GM19372 (cell line): ENCODE results near the gene NFAT5.
"Not testable (repeated sequence)": the region's sequence is repeated elsewhere in the genome, so short reads cannot be mapped to it uniquely, and the experiment has no call there.

Experiments used
- ATAC-seq: cut with Tn5 transposase; IDR thresholded peaks from one replicate; pipeline ENCODE4 v1.9.1; 2021; ENCODE audit warnings: mild to moderate bottlenecking, low read depth, moderate library complexity; ENCODE audit not compliant: unreplicated experiment

The NFAT5 gene

GRCh38 chr16:69729030-69729429 is 163.3 kb downstream of the NFAT5 start:
- not testable (repeated sequence) for ATAC-seq

DNA sequence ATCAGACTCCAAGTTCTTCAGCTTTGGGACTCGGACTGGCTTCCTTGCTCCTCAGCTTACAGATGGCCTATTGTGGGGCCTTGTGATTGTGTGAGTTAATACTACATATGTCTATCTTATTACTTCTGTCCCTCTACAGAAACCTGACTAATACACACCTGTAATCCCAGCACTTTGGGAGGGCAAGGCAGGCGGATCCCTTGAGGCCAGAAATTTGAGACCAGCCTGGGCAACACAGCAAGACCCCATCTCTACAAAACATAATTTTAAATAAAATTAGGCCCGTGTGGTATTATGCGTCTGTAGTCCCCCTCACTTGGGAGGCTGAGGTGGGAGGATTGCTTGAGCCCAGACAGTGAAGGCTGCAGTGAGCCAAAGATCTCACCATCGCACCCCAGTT is 165.5 kb downstream of the NFAT5 start:
- ATAC-seq, result not testable (repeated sequence)

- ATAC-seq, result no peak
These were observed 166.3 kb downstream of the NFAT5 start for GRCh38 chr16:69732101-69732500.

DNA sequence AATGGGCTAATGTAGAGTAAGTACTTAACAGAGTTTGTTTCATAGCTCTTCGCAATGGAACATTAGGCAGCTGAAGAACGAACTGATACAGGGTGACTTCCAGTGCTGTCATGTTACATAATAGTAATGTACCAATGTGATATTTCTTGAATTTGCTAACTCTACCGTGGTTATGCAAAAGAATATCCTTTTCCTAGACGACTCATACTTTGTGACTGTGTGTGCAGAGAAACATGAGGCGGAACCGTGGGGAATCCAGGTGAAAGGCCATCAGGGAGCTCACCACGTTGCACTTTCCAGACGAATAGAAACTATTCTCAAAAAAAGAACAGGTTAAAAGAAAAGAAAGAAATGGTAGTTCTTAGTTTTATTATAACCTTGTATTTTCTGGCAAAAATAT is 175.8 kb downstream of the NFAT5 start:
- no peak for ATAC-seq

GRCh38 chr16:69741951-69742904 is 176.5 kb downstream of the NFAT5 start:
- no peak for ATAC-seq

DNA sequence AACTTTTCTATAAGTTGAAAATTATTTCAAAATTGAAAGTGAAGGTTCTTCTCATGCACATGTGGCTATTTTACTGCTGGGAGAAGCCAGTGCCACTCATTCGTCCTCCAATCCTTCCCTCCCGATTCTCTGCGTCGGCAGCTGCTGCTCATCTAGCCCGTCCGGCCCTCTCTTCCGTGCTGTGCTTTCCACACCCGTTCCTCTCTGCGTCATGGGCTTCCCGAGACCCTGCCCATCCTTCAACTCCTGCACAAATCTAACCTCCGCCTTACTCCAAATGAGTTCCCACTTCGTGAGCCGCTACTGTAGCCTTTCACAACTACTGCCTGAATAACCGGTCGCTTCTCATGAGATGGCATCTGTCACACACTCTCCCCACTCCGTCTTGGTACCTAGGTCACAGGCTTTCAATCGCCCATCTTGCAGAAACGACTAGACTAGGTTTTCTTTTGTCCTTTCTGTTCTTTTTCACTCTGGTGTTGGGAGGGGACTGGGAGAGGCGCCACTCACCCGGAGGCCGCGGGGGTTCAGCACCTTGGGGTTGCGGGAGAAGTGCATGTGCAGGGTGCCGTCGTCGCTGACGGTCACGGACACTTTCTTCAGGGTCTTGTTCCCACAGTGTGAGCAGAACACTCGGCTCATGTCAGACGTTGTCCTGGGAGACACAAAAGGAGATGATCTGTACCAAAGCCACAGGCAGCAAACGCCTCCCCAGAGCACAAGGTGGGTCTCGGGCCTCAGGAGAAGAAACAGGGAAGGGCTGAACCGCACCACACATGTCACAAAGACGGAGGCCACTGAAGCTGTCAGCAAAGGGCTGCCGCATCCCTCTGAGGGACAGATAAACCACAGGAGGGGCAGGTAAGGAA is 178.8 kb downstream of the NFAT5 start:
- ATAC-seq, result no peak

DNA sequence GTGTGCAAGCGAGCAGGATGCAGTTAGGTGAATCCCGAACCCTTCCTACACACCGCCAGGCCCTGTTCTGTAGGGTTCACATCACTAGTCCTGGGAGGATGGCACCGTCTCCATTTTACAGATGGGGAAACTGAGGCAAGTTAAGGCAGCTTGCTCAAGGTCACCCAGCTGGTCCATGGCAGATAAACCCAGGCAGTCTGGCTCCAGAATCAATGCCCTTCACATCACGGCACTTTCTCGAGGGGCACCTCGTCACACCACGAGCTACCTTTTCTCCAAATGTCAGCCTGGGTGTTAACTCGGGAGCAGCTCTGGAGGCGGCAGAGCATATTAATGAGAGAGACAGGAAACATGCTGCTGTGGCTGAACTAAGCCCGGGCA is 179.5 kb downstream of the NFAT5 start:
- no peak for ATAC-seq

DNA sequence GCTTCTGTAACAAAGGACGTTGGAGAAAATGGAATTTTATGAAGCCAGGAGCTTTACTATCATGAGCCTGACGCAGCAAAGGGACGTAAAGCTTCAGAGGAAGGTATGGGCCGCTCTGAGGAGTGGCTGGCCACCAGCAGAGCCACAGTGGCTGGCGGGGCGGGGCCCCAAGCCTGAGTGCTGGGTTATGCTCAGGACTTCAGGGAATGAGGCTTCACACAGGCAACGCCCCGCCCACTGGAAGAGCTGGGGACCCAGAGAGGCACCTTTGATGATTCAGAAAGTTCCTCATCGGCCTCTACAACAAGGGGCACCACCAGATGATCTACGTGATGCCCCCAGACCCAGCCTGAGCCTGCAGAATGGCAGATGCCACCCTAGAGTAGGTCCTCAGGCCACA is 180.2 kb downstream of the NFAT5 start:
- no peak for ATAC-seq

GRCh38 chr16:69747115-69747514 is 181.3 kb downstream of the NFAT5 start:
- no peak for ATAC-seq

- no peak for ATAC-seq
These were observed 183.1 kb downstream of the NFAT5 start for GRCh38 chr16:69748694-69749345.

DNA sequence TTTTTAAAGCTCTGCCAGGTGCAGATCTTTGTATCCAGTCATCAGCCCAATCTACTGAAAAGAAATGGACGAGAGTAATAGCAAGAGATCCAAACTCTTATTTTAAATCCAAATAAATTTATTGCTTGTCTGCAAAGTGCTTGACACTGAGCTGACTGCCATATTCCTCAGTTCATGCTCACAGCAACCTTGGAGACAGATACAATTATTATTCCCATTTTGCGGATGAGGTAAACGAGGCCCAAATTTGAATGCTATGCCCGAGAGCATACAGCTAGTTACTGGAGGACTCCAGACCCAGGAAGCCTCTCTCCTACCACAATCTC is 188.3 kb downstream of the NFAT5 start:
- no peak for ATAC-seq
